Activated CD8-positive, alpha-beta memory T cell treated with anti-CD3 and anti-CD28 coated beads, Interleukin-2, amount 50 U/mL, for 1 hour (primary cell): ENCODE data around the gene NFYC.
"Not testable (repeated sequence)": the region's sequence is repeated elsewhere in the genome, so short reads cannot be mapped to it uniquely, and the experiment has no call there.

Experiments
- DNase-seq: peaks from one replicate; pipeline ENCODE4 v3.0.0-alpha.2; 2020; ENCODE audit errors: extremely low read depth

Gene NFYC

DNA sequence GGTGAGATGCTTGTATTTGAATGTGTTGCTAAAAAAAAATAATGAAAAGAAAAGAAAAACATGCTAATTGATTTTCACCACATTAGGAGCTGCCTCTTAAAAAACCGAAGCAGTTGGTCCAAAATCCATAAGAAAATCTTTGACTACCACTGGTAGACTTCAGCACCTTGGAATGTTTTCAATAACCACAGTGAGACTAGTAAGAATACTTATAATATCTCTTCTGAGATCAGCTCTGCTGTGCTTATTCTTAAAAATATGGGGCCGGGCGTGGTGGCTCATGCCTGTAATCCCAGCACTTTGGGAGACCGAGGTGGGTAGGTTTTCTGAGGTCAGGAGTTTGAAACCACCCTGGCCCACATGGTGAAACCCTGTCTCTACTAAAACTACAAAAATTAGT, 15.1 kb downstream of the NFYC start:
- DNase-seq = no peak

DNA sequence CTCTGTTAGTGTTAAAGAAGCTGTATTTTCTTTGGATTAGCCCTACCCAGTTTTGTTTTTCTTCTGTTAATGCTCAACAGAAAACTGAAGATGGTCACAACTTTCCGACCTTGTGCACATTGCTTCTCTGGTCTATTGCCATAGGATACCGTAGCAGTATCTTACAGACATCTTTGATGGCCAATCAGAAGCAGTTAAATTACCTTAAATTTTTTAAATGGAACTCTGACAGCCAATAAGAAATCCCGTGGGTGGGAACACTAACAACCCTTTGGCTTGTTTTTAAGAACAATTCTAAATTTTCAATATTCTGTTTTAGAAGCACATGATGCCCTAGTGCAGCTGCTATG, 17.2 kb downstream of the NFYC start:
- no peak for DNase-seq

DNA sequence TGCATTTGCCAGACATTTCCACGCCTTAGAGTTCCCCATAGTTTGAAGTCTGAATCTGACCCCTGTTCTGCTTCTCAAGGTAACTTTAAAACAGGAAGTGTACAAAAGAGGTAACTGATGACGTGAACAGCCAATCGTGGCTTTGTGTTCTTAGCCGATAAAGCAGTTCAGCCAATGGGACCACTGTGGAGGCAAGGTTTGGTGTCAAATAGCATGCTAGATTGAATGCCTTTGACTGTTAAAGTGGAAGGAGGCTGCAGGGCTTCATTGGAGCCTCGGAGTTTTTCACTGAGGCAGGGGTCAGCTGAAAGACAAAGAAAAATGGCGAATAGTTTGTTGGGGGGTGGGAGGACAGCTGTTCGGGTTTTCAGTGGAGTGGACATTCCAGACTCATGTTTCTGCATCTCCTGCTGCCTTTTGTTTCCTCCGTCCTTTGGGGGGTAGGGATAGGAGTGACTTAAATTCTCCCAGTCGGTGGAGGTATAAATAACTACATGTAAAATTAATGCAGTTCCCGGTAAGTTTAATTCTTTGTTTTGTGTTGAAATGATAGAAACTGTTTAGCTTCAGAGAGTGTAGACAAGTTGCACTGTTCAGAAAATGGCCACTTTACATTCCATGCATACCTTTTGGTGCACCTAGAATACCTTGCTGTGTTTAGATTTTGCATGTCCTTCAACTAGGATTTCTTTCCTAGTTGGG, 17.7 kb downstream of the NFYC start:
- DNase-seq = peak; percentile 47

DNA sequence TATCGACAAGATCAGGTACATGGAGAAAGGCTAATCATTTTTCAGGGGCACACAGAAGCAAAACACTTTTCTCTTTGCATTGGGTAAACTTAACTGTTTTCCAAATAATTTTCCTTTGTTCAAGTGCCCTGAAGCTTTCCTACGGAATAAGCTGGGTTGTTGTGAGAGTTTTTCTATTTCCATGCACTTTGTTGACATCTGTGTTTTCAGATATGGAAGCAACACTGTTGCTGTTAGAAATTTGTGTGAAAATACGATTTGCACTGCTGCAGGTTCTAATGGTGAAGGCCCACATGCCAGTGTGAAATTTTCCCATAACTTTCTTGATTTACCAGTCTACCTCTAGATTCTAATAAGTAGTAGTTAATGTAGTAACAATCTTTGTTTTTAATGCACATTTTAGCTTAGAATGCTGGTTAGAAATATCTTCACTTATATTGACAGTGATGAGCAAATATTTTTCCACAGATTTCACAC, 18.3 kb downstream of the NFYC start:
- DNase-seq = no peak

DNA sequence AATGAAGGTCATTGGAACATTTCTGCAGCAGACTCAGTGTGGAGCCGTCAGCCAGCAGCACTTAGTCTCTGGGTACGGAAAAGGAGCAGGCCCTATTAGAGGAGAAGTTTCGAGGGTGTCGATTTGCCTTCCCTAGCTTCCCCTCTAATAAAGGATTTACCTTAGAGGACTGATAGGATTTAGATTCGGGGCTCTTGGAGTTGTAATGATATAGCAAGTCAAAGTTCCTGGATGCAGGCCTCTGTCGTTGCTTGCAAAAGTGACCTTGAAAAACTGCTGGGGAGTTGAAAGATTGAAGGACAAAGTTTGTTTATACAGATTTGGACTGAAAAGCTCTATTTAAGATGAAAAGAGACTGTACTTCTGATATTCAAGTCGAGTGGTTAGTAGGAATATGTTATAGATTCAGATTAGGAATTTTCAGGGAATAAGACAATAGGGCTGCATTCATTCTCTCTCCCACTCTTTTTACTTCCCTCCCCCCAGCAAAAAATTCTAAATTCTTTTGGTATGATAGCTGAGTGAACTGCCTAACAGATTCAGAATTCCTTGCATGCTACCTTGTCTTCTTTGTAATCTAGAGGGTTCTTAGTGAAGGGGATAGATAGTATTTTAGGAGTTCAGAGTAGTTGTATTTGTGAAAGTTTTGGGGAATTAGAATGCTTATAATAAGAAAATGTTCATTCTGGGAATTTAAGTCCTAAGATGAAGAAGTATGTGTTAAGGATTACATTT, 19.2 kb downstream of the NFYC start:
- no peak for DNase-seq

DNA sequence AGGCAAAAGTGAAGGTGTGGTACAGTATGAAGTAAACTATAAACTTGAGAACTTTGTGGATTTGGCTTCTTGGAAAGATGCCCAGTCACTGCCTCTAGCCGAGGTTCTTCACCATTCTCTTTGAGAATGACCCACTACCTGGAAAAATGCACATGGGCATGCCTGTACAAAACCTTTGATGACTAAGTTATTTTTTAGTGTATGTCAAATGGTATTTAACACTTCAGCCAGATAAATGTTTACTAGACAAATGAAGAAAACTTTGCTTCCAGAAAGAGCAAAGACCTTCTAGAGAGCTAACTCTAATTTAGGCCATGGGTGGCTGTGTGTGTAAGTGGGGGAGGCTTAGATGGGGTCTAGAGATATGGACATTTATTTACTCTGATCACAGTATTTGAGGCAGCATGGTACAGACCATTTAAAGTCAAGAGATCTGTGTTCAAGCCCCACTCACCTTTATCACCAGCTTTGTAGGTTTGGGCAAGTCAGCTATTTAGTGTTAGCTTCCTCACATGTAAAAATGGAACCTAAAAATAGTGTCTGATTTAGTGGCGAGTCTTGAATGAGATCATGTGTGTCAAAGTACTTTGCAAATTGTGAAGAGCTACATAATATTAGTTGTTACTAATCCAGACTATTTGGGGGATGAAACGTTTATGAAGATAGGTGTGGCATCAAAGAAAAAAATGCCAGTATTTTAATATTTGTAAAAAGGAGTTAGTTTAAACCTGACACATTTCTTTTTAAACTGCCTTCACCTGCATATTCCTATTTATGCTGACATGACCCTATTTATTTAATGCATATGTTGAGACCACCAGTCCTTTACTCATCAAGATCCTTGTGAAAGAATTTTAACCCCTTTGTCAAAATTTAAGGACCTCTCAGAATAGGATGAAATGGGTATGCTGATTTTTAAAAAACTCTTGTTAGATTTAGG, 20.2 kb downstream of the NFYC start:
- no peak for DNase-seq

DNA sequence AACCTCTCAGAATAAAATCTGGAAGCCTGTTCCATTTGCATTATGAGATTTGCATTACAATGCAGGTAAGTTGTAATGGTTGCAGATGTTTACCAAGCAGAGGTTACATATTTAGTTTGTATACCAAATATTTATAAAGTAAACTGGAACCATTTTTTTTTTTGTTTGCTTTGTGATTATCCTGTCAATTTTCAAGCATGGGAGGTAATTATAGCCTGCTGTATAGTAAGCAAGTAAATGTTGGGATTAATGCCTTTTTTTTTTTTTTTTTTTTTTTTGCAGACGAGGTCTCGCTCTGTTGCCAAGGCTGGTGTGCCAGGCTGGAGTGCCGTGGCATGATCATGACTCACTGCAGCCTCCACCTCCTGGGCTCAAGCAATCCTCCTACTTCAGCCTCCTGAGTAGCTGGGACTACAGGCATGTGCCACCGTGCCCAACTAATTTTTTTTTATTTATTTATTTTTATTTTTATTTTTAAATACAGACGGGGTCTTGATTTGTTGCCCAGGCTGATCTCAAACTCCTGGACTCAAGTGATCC, 21.0 kb downstream of the NFYC start:
- no peak for DNase-seq

DNA sequence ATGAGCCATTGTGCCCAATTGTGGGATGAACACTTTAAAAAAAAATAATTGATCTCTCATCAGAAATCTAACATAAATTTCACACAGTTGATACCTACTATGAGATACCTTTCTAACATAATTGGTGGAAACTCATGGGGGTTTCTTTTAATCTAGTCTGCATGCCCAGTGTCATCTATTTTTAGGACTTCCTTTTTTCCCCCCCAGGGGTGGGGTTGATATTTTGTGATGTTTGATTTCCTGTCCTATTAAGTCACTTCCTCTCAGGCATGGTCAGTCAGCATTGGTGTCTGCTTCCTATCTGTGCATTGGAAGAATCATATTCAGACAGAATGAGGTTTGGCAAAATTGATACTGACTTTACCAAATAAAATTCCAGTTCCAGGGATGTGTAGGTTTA, 21.5 kb downstream of the NFYC start:
- DNase-seq = no peak

DNA sequence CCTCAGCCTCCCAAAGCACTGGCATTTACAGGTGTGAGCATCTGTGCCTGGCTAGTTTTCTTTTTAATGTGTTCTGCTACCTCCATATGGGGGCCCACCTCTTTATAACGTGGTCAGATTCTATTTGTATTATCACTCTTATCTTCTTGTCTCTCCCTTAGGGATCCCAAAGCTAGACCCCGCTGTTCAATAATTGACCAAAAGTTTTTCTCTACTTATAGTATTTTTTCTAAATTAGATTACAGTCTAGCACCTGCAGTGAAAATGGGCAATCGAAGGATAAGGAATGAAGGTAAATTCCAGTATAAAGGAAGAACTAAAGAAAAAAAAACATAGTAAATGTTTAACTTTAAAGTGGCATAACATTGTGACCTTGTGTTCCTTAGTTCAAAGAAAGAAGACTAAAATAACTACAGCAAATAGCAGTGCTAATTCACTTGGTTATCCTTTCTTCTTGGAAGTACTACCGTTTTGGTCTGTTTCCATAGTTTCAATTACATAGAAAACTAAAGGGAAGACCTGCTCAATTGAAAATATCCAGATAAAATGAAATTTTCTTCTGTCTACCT, 24.1 kb downstream of the NFYC start:
- DNase-seq = no peak

DNA sequence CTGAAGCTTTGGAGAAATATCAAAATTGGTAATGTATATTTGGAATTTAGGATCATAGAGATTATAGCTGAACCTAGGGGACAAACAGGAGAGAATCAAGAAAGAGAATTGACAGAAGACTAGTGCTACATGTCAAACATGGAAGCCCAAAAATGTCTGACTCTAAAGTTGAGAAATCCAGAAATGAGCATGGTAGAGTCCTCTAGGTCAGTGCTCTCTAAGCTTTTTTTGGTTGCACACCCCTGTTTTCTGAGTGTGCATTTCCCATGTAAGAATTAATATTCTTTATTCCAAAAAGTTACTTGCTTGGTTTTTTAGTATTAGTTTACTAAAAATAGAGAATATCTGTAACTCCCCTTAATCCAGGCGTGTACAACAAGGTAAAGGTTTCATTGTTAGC, 25.6 kb downstream of the NFYC start:
- DNase-seq = no peak

DNA sequence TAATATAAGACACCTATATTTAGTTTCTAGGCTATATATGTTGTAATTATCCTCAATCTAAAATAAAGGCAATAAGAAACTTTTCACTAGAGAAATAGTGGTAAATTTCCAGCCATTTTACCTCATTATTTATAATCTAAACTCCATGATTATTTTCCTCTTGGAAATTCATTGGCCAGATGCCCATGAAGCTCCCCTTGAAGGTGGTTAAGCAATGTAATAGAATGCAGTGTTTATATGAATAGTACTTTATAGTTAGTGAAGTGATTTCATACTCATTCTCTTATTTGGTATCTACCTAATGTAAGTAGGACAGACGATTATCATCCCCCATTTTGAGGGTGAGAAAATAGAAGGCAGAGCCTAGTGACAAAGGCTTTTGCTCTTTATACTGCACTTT, 26.5 kb downstream of the NFYC start:
- DNase-seq = no peak

DNA sequence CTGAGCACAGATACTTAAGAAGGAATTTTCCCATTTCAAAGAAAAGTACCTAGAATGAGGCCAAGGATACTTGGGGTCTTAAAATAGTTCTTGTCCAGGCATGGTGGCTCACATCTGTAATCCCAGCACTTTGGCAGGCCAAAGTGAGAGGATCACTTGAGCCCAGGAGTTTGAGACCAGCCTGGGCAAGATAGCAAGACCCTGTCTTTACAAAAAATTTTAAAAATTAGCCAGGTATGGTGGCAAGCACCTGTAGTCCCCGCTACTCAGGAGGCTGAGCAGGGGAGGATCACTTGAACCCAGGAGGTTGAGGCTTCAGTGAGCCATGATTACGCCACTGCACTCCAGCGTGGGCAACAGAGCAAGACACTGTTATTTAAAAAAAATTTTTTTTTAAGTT, 29.0 kb downstream of the NFYC start:
- no peak for DNase-seq

DNA sequence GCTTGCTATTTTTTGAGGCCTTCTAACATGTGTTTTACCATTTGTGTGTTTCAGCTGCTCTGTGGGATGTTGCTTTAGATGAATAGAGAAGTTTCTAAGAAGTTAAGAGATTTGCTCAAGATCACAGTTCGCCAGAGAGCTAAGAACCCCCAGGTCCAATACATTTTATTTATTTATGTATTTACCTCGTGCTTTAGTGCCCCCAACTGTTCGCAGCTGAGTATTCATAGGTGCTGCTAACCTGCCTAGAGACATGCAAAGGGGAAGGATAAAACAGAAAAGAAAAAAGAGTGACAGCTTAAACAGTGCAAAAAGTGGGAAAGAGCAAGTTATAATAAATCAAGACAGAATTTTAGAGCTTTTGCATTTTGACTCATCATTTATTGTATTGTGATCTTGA, 31.1 kb downstream of the NFYC start:
- no peak for DNase-seq

DNA sequence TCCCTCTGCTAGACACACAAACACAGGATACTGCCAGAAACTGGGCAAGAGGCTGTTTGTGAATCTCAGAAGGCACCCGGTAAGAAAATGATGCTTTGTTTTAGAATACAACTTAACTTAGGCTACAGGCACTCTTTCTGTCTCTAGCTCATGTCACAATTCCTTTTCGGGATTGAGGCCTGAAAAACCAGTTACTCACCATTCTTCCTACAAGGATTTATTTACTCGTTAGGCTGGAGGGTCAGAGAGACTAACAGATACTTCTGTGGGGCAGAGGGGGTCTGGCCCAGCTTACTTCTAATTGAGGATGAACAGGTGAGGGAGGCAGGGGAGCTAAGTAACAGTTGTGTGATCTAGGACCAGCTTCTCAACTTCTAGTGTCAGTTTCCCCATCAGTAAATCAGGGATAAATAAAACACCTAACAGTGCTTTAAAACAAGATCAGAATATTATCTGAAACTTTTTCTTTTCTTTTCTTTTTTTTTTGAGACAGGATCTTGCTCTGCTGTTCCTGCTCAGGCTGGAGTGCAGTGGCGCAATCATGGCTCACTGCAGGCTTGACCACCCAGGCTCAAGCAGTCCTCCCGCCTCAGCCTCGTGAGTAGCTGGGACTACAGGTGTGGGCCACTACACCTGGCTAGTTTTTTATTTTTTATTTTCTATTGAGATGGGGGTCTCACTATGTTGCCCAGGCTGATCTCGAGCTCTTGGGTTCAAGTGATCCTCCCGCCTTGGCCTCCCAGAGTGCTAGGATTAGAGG, 31.9 kb downstream of the NFYC start:
- no peak for DNase-seq

DNA sequence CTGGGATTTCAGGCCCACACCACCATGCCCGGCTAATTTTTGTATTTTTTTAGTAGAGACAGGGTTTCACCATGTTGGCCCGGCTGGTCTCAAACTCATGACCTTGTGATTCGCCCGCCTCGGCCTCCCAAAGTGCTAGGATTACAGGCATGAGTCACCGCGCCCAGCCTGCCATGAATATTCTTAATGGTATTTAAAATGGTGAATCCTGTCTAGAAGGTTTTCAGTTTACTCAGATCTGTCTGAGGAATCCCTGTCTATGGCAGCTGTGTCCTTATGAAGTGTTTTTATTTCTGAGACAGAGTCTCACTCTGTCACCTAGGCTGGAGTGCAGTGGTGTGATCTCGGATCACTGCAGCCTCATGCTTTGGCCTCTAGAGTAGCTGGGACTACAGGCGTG, 36.2 kb downstream of the NFYC start:
- not testable (repeated sequence) for DNase-seq

DNA sequence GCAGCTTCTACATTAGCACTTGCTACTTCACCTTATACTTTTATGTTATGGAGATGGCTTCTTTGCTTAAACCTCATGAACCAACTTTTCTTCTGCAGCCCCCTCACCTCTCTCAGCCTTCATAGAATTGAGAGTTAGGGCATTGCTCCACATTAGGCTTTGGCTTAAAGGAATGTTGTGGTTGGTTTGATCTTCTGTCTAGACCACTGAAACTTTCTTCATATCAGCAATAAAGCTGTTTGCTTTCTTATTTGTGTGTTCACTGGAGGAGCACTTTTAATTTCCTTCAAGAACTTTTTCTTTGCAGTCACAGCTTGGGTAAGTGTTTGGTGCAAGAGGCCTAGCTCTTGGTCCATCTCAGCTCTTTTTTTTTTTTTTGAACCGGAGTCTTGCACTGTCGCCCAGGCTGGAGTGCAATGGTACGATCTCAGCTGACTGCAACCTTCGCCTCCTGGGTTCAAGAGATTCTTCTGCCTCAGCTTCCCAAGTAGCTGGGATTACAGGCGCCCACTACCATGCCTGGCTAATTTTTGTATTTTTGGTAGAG, 37.9 kb downstream of the NFYC start:
- DNase-seq = not testable (repeated sequence)

DNA sequence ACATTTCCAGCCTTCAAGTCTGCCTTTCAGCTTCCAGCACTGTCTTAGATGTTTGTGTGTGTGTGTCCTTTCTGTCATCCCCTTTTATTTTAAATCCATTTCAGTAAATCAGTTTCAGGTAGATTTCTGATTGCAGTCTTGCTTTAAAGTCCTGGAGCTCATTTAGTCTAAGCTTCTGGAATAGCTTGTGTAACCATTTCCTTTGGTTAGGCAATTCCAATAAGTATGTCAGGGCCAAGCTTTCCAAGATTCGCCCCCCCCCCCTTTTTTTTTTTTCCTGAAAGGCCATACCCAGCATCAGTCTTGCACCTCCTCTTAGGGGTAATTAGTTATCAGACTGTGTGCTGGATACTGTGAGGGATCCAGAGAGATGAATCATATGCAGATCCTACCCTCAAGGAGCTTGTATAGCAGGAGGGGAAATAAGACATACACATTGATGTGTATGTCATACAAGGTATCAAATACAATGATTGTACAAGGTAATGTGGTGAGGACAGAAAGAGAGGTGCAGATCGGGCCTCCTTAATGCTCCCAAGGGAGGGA, 41.3 kb downstream of the NFYC start:
- no peak for DNase-seq

DNA sequence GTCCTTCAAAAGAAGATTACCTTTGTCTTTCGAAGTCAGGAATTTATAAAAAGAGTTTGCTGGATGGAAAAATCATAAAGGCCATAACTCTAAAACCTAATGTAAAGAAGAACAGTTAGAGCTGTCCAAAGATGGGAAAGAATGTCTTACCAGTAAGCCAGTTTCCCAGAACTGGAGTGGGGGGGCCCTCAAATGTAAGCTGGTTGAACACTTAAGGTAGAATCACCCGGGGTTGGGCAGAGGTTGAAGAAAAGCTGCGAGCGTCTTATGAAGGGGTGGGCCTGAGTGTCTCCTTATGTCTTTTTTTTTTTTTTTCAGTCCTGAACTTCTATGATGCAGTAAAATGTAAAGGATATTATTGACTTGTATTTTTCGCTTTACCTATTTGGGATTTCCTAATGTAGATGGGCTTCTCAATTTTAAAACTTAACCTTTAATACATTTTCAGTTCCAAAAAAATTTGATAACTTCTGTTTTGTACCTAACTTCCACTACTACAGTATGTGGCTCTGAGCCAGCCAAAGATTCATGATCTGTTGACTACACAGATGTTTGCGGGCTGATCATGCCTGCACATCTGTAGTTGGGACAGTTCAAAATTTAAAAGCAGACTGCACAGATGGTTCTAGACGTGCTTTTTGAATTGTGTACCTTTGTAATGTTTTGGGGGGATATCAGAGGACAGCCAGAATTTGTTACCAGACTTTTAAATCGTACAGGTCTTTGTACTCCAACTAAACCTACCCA, 43.6 kb downstream of the NFYC start:
- no peak for DNase-seq

DNA sequence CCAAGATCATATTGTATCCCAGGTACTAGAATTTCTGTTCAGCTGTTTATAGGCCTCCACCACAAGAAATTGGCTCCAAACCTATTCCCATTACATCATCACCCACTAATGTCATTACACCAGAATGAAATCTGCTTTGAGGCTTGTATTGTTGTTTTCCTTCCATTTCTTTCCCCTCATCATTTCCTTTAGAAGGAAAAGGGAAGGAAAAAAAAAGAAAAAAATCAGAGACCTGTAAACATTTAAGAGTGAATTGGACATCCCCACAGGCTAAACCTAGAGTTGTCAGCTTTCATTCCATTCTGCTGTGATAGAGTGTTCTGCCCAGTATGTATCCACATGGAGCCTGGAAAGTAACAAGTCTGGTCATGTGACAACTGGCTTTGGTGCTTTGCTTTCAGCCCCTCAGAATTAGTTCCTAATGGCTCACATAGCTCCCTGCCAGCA, 44.6 kb downstream of the NFYC start:
- no peak for DNase-seq

DNA sequence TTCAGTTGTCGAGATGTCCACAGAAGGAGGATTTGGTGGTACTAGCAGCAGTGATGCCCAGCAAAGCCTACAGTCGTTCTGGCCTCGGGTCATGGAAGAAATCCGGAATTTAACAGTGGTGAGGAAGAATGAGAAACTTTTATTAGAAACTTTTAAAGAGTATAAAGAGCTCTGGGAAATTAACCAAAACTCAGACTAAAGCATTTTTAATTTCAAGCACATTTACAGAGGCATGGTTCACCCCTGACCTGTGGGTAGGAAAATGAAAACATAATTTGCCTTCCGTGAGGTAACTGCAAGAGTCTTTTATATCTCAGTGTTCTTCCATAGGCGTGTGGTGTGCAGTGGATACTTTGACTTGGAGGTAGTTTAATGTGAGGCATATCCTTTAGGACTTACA, 47.3 kb downstream of the NFYC start:
- no peak for DNase-seq
